Activated CD8-positive, alpha-beta memory T cell treated with anti-CD3 and anti-CD28 coated beads, Interleukin-2, amount 10 ng/mL, durations not matched to agents 7 days and 5 days (primary cell): ENCODE data around the gene DEPP1. TPM values are rescaled to one million over a fixed set of nuclear protein-coding genes. Genes with fewer than 3 reads are reported as not detected.
"Not testable (repeated sequence)": the region's sequence is repeated elsewhere in the genome, so short reads cannot be mapped to it uniquely, and the experiment has no call there.

Source experiments
- ATAC-seq: fragments of 150-1000 bp; cut with Tn5 transposase; one replicate; pipeline ENCODE4 v1.10.0; 2021; ENCODE audit warnings: moderate library complexity
- CTCF ChIA-PET: fragments of 350-600 bp; sonication (Branson Sonifier 250); formaldehyde crosslinking; loops from one replicate; lab custom pipeline; 2021; ENCODE audit warnings: antibody characterized with exemption; lab: Charles Lee
- DNase-seq: peaks from one replicate; pipeline ENCODE4 v3.0.0-alpha.2; 2020
- H3K27ac Mint-ChIP-seq: one replicate; pipeline ENCODE4 v1.8.0; 2021; ENCODE audit warnings: mild to moderate bottlenecking, mixed read lengths
- H3K27me3 Mint-ChIP-seq: one replicate; pipeline ENCODE4 v1.8.0; 2021; ENCODE audit warnings: mixed read lengths
- H3K36me3 Mint-ChIP-seq: one replicate; pipeline ENCODE4 v1.8.0; 2021; ENCODE audit warnings: mild to moderate bottlenecking, mixed read lengths
- H3K4me1 Mint-ChIP-seq: one replicate; pipeline ENCODE4 v1.8.0; 2021; ENCODE audit warnings: mixed read lengths
- H3K4me3 Mint-ChIP-seq: one replicate; pipeline ENCODE4 v1.8.0; 2021; ENCODE audit warnings: mild to moderate bottlenecking, moderate library complexity, mixed read lengths
- H3K9me3 Mint-ChIP-seq: one replicate; pipeline ENCODE4 v1.8.0; 2022; ENCODE audit warnings: low read depth, mixed read lengths
- total RNA-seq, 2 experiments: library from RNA; stranded (reverse); gene quantifications; one replicate each; pipeline ENCODE4 v1.2.3, GENCODE V29; 2021

The DEPP1 gene, protein sequence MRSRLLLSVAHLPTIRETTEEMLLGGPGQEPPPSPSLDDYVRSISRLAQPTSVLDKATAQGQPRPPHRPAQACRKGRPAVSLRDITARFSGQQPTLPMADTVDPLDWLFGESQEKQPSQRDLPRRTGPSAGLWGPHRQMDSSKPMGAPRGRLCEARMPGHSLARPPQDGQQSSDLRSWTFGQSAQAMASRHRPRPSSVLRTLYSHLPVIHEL
- total RNA-seq = under 1 TPM in 1 of 2 experiments, not detected in 1; 0.37 TPM

DNA sequence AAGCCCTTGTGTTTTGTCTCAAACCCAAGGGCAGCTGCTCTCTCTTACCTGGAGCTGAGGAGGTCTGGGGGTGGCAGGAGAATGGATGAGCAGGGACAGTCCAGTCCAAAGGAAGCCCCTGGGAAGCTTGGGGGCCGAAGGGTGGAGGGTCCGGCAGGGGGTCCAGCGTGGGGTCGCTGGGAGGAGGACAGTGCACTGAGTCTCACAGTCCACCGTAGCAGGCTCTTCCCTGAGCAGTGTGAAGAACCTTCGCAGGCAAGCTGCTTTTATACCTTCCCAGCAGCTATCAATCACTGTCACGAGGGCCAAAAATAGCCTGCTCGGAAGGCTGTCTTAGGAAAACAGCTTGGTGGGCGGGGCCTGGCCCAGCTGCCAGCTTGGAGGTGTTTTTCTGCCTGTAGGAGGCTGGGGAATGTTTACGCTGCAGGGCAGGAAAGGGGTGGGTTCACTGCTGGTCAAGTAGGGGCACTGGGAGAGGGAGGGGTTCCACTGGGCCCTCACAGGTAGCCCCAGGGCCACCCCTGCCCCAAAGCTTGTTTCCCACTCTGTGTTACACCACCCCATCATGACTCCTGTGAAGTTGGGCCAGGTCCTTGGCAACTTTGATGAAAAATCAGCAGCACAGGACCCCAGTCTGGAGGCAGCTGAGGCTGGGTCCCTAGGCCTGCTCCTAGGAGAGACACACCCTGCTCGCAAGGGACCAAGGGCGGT is at the start of gene DEPP1:
Gene DEPP1 (minus strand): TSS at position 240 of the 711 bp plus-strand sequence. CDS start 779 bp downstream, outside the sequence.
- no peaks in the 10 kb centered on the region for H3K36me3 Mint-ChIP-seq
- H3K4me1 Mint-ChIP-seq = peaks cover 20% of the 10 kb centered on the region
- DNase-seq = no peak
- H3K4me3 Mint-ChIP-seq = no peak within 1 kb of the TSS
- H3K27ac Mint-ChIP-seq = no peak within 1 kb of the TSS
- H3K27me3 Mint-ChIP-seq = no peaks in the 10 kb centered on the region
- H3K9me3 Mint-ChIP-seq = no peaks in the 10 kb centered on the region
- ATAC-seq = no peak
- CTCF ChIA-PET = interaction anchor here (1.2 to 1.7 kb wide), 3 partner anchors 10 to 46 kb away, joined by 3 to 7 read pairs (median 4); no protein-coding TSS in a partner anchor

DNA sequence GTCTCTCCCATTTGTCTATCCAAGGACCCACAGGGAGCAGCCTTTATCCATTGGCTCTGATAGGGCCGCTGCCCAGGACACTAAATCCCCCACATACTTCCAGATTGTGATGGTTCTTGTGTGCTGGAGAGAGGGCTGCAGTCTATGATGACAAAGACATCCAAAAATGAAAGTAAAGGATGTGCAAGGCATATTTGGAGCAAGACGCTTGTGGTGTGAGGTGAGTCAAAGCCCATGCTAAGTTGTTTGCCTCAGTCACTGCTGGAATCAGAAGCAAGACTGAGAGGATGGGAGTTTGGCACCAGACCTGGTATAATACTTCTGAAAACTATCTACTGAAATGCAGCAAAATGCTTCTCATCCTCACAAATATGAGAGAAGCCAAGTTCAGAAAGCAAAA is 44.8 kb upstream of the DEPP1 start:
- ATAC-seq (no peak), DNase-seq (no peak)
- CTCF ChIA-PET = no interaction called here
- peaks cover 2% of the 10 kb centered on the region for H3K36me3 Mint-ChIP-seq
- no peaks in the 10 kb centered on the region for H3K4me1 Mint-ChIP-seq
- peaks cover 4% of the 10 kb centered on the region for H3K9me3 Mint-ChIP-seq
- H3K27ac Mint-ChIP-seq = no peak overlapping the region
- H3K27me3 Mint-ChIP-seq = peaks cover 2% of the 10 kb centered on the region
- no peak overlapping the region for H3K4me3 Mint-ChIP-seq

DNA sequence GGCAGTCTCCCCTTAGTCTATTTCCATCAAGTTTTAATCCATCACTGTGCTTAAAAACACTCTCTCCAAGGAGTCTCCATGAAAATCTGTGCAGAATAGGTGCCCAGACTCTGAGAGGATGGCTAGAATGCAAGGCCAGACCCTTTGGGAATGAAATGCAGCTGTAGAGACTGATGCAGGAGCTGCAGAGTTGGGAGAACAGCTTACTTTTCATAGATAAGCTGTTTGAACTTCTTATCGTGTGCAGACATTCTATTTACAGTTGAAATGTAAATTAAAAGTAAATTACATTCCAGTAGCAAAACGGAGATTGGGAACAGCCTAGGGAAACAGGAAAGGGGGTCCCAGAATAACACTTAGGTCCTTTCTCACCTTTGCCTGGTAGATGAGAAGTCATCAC is 37.0 kb upstream of the DEPP1 start:
- DNase-seq = no peak
- CTCF ChIA-PET = interaction anchor here (0.6 kb wide), 1 partner anchor 1566 kb away, joined by 3 read pairs; no protein-coding TSS in a partner anchor
- ATAC-seq = no peak
- H3K4me1 Mint-ChIP-seq = no peaks in the 10 kb centered on the region
- H3K9me3 Mint-ChIP-seq = no peaks in the 10 kb centered on the region
- no peak overlapping the region for H3K4me3 Mint-ChIP-seq
- H3K27me3 Mint-ChIP-seq = no peaks in the 10 kb centered on the region
- H3K27ac Mint-ChIP-seq = no peak overlapping the region
- no peaks in the 10 kb centered on the region for H3K36me3 Mint-ChIP-seq

DNA sequence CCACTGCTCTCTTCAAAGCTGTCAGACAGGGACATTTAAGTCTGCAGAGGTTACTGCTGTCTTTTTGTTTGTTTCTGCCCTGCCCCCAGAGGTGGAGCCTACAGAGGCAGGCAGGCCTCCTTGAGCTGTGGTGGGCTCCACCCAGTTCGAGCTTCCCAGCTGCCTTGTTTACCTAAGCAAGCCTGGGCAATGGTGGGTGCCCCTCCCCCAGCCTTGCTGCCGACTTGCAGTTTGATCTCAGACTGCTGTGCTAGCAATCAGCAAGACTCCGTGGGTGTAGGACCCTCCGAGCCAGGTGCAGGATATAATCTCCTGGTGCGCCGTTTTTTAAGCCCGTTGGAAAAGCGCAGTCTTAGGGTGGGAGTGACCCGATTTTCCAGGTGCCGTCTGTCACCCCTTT is 35.9 kb upstream of the DEPP1 start:
- H3K27ac Mint-ChIP-seq, H3K27me3 Mint-ChIP-seq, H3K4me3 Mint-ChIP-seq, H3K4me1 Mint-ChIP-seq, ATAC-seq, H3K36me3 Mint-ChIP-seq, H3K9me3 Mint-ChIP-seq, CTCF ChIA-PET, DNase-seq: not testable (repeated sequence)

DNA sequence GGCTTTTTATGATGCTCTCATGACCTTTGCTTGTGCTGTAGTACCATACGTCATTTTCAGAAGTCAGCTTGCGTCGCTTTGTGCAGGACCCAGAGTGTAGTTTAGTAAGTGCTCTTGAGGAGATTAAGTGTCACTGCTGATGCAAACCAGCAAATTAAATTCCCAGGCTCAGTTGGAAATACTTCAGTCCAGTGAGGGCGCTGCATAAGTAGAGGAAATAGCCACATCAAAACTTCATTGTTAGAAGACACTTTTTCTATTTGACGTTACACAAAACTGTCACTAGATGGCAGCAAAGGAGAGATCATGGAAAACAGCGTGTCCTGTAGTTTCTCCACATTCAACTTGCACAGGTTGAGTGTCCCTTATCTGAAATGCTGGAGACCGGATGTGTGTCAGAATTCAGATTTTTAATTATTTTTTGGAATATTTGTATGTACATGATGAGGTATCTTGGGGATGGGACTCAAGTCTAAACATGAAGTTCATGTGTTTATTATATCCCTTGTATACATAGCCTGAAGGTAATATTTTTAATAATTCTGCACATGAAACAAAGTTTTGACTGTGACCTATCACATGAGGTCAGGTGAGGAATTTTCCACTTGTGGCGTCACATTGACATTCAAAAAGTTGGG is 30.0 kb upstream of the DEPP1 start:
- peaks cover 5% of the 10 kb centered on the region for H3K4me1 Mint-ChIP-seq
- ATAC-seq (peak; percentile 70), DNase-seq (no peak)
- no peak overlapping the region for H3K4me3 Mint-ChIP-seq
- H3K36me3 Mint-ChIP-seq = peaks cover 16% of the 10 kb centered on the region
- H3K27ac Mint-ChIP-seq = no peak overlapping the region
- CTCF ChIA-PET = interaction anchor here (1.0 to 1.6 kb wide), 5 partner anchors 13 to 226 kb away, joined by 3 to 6 read pairs (median 4); no protein-coding TSS in a partner anchor
- peaks cover 8% of the 10 kb centered on the region for H3K9me3 Mint-ChIP-seq
- no peaks in the 10 kb centered on the region for H3K27me3 Mint-ChIP-seq

DNA sequence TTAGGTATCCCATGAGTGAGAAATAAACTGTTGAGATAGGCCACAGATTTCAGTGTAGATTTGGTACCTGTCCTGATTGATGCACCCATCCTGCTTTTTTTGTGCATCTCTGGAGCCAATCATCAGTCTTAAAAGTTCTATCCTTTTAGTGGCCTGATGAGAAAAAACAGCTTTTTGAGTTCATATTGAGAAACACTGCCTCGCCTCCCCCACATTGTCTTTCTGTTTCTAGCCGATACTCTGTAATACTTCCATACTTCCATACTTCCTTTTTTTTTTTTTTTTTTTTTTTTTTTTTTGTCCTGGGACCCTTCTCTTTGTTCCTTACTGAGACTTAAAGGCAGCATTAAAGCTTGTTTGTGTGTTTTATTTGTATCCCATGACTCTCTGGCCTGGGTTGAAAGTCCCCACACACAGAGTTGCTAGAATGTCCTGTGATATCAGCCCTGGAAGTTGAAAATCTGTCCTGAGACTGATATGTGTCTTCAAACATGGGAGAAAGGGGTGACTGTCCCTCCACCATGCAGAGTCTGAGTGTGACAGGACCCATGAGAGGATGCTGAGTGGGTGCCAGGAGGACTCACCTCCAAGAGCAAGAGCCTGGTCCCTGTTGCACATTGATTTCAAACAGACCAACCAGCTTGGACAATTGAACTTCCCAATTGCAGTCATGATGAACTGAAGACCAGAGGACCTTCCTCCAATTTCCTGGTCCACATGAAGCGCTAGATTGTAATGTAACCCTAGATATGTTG is 27.8 kb upstream of the DEPP1 start:
- H3K27me3 Mint-ChIP-seq = no peaks in the 10 kb centered on the region
- CTCF ChIA-PET = interaction anchor here (0.5 to 0.7 kb wide), 4 partner anchors 46 to 244 kb away, joined by 3 to 4 read pairs (median 3); no protein-coding TSS in a partner anchor
- H3K4me1 Mint-ChIP-seq = peaks cover 19% of the 10 kb centered on the region
- DNase-seq = no peak
- H3K9me3 Mint-ChIP-seq = peaks cover 17% of the 10 kb centered on the region
- peaks cover 32% of the 10 kb centered on the region for H3K36me3 Mint-ChIP-seq
- ATAC-seq = no peak
- no peak overlapping the region for H3K4me3 Mint-ChIP-seq
- H3K27ac Mint-ChIP-seq = no peak overlapping the region

DNA sequence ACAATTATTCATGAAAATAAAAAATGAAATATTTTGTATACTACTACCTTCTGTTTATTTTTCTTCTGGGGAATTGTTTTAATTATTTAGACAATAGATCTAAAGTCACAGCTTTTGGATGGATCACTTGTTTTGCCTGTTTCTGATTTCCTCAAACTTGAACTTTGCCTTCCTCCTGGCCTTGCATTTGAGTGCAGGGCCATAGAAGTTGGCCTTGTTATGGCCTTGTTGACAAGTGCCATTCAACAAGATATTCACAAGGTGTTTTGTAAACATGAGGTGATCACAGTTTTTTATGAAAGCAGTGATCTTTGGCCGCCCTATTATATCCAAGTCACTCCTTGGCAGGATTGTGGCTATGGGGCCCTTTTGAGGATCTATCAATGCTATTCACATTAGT is 26.7 kb upstream of the DEPP1 start:
- CTCF ChIA-PET = interaction anchor here (1.2 kb wide), 1 partner anchor 73 kb away, joined by 3 read pairs; no protein-coding TSS in a partner anchor
- peaks cover 32% of the 10 kb centered on the region for H3K36me3 Mint-ChIP-seq
- peaks cover 23% of the 10 kb centered on the region for H3K4me1 Mint-ChIP-seq
- no peak for ATAC-seq
- no peak for DNase-seq
- H3K4me3 Mint-ChIP-seq = no peak overlapping the region
- H3K27me3 Mint-ChIP-seq = no peaks in the 10 kb centered on the region
- H3K27ac Mint-ChIP-seq = no peak overlapping the region
- H3K9me3 Mint-ChIP-seq = peaks cover 17% of the 10 kb centered on the region

DNA sequence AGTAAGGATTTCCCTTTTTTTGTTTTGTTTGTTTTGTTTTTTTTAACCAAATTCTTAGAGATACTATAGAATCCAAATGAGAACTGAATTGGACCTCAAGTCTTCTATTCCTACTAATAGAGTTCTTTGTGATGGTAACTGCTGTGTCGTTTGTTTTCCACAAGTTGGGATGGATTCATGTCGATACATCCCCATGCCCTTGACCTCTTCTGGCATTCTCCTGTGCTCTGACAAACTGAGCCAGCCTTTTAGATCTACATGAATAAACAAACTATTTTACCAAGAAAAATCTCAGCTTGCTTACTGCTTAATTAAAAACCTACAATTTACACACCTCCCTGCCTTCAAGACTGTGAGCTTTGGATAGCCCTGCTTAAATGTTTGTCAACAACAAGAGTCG is 26.1 kb upstream of the DEPP1 start:
- Mint-ChIP-seq H3K4me1 (peaks cover 30% of the 10 kb centered on the region), H3K36me3 (peaks cover 34% of the 10 kb centered on the region), H3K27ac (no peak overlapping the region), H3K27me3 (no peaks in the 10 kb centered on the region), H3K9me3 (peaks cover 17% of the 10 kb centered on the region), H3K4me3 (no peak overlapping the region)
- no peak for ATAC-seq
- CTCF ChIA-PET = interaction anchor here (1.2 to 1.7 kb wide), 2 partner anchors 72 kb away, joined by 3 to 4 read pairs; no protein-coding TSS in a partner anchor
- no peak for DNase-seq

DNA sequence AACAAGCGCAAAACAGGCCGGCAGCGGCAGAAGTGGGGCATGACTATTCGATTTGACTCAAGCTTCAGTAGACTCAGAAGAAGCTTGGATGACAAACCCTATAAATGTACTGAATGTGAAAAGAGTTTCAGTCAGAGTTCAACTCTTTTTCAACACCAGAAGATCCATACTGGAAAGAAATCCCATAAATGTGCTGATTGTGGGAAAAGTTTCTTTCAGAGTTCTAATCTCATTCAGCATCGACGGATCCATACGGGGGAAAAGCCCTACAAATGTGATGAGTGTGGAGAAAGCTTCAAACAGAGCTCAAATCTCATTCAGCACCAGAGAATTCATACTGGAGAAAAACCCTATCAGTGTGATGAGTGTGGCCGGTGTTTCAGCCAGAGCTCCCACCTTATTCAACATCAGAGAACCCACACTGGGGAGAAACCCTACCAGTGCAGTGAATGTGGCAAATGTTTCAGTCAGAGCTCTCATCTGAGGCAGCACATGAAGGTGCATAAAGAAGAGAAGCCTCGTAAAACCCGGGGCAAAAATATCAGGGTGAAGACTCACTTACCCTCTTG is 24.9 kb upstream of the DEPP1 start:
- no peak overlapping the region for H3K4me3 Mint-ChIP-seq
- peaks cover 34% of the 10 kb centered on the region for H3K36me3 Mint-ChIP-seq
- peaks cover 17% of the 10 kb centered on the region for H3K9me3 Mint-ChIP-seq
- CTCF ChIA-PET = interaction anchor here (1.1 to 1.7 kb wide), 3 partner anchors 8 to 139 kb away, joined by 3 to 4 read pairs (median 3); no protein-coding TSS in a partner anchor
- no peak for DNase-seq
- no peak for ATAC-seq
- H3K27ac Mint-ChIP-seq = peak overlapping the region; percentile 9
- H3K27me3 Mint-ChIP-seq = no peaks in the 10 kb centered on the region
- peaks cover 35% of the 10 kb centered on the region for H3K4me1 Mint-ChIP-seq

DNA sequence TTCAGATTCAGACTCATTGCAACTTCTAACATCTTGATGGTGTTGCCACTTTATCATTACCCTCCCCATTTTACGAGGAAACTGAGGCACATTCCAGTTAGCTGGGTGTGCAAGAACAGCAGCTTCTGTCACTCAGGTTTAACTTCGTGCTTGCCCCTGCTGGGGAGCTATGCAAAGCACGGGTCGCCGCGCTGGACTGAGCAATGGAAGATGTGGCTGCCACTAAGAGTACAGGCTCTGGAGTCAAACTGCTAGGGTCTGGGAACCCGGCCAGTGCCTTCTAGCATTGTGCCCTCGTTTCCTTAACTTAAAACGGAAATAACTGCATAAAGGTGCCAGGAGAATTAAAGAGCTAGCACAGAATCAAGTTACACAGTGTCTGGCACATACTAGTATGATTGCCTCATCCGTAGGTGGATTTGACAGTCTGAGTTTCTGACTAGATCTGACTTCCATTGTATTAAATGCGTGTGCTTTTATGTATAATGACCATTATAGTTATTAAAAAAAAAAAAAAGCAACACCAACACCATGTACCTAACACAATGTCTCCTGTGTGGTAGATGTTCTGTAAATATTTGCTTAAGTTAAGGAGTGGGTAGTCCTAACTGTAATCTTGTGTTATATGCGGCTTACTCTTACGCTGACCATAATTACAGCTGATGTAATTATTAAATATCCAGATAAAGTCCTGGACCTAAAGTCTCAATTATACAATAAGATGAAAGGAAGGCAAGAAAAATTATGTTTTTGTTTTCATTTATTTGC is 23.0 kb upstream of the DEPP1 start:
- peak; percentile 70 for DNase-seq
- H3K27ac Mint-ChIP-seq = peak overlapping the region; percentile 90
- ATAC-seq = peak; percentile 77
- peaks cover 40% of the 10 kb centered on the region for H3K4me1 Mint-ChIP-seq
- CTCF ChIA-PET = interaction anchor here (0.7 to 1.7 kb wide), 3 partner anchors 21 to 68 kb away, joined by 3 to 6 read pairs (median 3); no protein-coding TSS in a partner anchor
- H3K4me3 Mint-ChIP-seq = peak overlapping the region; percentile 88
- peaks cover 34% of the 10 kb centered on the region for H3K36me3 Mint-ChIP-seq
- H3K9me3 Mint-ChIP-seq = peaks cover 17% of the 10 kb centered on the region
- H3K27me3 Mint-ChIP-seq = no peaks in the 10 kb centered on the region

DNA sequence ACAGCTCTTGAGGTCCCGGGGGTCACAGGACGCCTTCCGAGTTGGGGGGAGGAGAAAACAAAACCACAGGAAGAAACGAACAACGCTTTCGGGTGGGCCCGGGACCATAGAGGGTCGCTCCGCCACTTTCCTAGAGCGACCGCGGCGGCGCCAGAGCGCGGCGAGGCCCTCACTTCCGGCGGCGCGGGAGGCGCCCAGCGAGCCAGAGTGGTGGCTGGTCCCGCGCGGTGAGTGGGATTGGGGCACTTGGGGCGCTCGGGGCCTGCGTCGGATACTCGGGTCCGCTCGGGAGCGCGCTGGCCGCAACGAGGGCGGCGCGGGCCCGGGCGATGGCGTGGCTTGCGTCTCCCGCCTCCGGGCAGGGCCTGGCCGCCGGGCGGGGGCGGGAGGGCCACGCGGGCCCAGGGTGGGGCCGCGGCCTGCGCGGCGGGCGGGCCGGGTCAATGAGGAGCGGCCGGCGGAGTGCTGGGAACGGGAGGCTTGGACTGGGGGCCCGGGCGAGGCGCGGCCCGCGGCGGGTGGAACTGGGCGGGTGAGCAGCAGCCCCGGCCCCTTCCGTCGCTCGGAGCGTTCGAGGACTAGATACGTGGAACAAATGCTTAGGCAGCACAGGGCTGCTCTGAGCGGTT is 22.3 kb upstream of the DEPP1 start, which contains the start of gene ZNF22:
Gene ZNF22 (plus strand): TSS at position 172 of the 629 bp plus-strand sequence. CDS start 2,446 bp downstream, outside the sequence.
- no peaks in the 10 kb centered on the region for H3K27me3 Mint-ChIP-seq
- peak within 1 kb of the TSS; percentile 88 for H3K4me3 Mint-ChIP-seq
- peaks cover 47% of the 10 kb centered on the region for H3K4me1 Mint-ChIP-seq
- peak; percentile 80 for DNase-seq
- peaks cover 17% of the 10 kb centered on the region for H3K9me3 Mint-ChIP-seq
- ATAC-seq = peak; percentile 80
- CTCF ChIA-PET = interaction anchor here (0.7 to 1.7 kb wide), 4 partner anchors 20 to 68 kb away, joined by 3 to 6 read pairs (median 4); no protein-coding TSS in a partner anchor
- peak within 1 kb of the TSS; percentile 95 for H3K27ac Mint-ChIP-seq
- H3K36me3 Mint-ChIP-seq = peaks cover 34% of the 10 kb centered on the region
